Gastroesophageal sphincter (tissue), 3 donors: ENCODE data around the gene GIMAP7.

Source experiments
- EP300 ChIP-seq: sonication (generic); formaldehyde crosslinking; IDR thresholded peaks from one replicate; pipeline ENCODE4 v1.6.1; 2017; ENCODE audit warnings: antibody characterized with exemption, mild to moderate bottlenecking
- POLR2A ChIP-seq, 2 donors: fragments of 450-650 bp; IDR thresholded peaks; one replicate each; pipeline ENCODE4 v1.6.1; 2017; ENCODE audit warnings: antibody characterized with exemption in 2 of 2, mild to moderate bottlenecking in 2 of 2, moderate library complexity in 1 of 2
- POLR2AphosphoS5 ChIP-seq: sonication (generic); formaldehyde crosslinking; IDR thresholded peaks from one replicate; pipeline ENCODE4 v1.6.1; 2017; ENCODE audit warnings: antibody characterized with exemption
- TF ChIP-seq, protein P1 (sequence below), 4 experiments: fragments of 200-600 bp in 2 of 4; fragments of 450-650 bp in 2 of 4; sonication (generic) in 1 of 4; IDR thresholded peaks; one replicate each; pipeline ENCODE4 v1.5.1; 2017 to 2019; ENCODE audit warnings: antibody characterized with exemption in 4 of 4, mild to moderate bottlenecking in 2 of 4, moderate library complexity in 2 of 4

GRCh38 chr7:150564566-150564965, 49.9 kb downstream of the GIMAP7 start:
- TF ChIP-seq, protein P1, sequence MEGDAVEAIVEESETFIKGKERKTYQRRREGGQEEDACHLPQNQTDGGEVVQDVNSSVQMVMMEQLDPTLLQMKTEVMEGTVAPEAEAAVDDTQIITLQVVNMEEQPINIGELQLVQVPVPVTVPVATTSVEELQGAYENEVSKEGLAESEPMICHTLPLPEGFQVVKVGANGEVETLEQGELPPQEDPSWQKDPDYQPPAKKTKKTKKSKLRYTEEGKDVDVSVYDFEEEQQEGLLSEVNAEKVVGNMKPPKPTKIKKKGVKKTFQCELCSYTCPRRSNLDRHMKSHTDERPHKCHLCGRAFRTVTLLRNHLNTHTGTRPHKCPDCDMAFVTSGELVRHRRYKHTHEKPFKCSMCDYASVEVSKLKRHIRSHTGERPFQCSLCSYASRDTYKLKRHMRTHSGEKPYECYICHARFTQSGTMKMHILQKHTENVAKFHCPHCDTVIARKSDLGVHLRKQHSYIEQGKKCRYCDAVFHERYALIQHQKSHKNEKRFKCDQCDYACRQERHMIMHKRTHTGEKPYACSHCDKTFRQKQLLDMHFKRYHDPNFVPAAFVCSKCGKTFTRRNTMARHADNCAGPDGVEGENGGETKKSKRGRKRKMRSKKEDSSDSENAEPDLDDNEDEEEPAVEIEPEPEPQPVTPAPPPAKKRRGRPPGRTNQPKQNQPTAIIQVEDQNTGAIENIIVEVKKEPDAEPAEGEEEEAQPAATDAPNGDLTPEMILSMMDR (IDR thresholded peaks at IDR 0.05), result no peak
- TF ChIP-seq POLR2A (IDR thresholded peaks at IDR 0.05), result no peak
- TF ChIP-seq POLR2AphosphoS5, result no peak
- no peak for TF ChIP-seq EP300
